ENCODE results near the gene PARD6A. TPM values are rescaled to one million over a fixed set of nuclear protein-coding genes. Genes with fewer than 3 reads are reported as not detected.
A peak's percentile ranks its signal among the peaks of the same experiment; 100 is the strongest.

PARD6A gene
- total and polyA plus RNA-seq, 2 of the 13 experiments (the other 11 are each of a cell fraction or from before 2014, with no cell fraction given) = 3.5 to 4.3 TPM

DNA sequence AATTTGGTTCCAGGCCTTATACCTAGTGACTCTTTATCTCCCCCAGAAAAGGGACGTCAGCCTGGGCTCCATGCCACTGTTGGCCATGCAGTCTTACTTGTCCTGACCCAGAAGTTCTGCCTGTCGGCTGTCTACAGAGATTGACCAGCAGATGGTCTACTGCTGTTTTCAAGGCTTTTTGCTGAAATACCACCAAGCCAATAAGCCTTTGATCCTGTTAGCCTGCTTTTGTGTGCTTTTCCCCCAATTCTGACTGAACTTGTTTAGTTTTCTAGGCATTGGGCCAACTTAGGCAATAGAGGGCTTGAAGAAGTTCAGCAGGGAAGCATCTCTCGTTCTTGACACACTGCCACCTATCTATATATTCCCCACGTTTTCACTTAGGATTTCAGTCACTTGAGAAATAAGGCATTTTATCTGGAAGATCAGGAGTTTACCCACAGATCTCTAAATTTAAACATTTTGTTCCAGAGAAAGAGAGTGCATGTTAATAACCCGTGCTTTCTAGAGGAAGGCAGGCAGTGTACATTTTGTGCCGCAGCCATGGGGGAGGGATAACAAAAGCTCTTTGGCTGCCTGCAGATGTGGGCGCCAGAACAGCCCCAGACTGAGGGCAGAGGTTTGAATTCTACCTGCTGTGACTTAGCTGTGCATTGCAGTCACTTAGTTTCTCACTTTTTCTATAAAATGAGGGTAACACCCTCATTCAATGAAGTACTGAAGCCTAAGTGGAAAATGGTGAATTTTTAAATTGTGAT lies 28.2 kb upstream of the PARD6A start (continued):
- TF ChIP-seq, protein P1, sequence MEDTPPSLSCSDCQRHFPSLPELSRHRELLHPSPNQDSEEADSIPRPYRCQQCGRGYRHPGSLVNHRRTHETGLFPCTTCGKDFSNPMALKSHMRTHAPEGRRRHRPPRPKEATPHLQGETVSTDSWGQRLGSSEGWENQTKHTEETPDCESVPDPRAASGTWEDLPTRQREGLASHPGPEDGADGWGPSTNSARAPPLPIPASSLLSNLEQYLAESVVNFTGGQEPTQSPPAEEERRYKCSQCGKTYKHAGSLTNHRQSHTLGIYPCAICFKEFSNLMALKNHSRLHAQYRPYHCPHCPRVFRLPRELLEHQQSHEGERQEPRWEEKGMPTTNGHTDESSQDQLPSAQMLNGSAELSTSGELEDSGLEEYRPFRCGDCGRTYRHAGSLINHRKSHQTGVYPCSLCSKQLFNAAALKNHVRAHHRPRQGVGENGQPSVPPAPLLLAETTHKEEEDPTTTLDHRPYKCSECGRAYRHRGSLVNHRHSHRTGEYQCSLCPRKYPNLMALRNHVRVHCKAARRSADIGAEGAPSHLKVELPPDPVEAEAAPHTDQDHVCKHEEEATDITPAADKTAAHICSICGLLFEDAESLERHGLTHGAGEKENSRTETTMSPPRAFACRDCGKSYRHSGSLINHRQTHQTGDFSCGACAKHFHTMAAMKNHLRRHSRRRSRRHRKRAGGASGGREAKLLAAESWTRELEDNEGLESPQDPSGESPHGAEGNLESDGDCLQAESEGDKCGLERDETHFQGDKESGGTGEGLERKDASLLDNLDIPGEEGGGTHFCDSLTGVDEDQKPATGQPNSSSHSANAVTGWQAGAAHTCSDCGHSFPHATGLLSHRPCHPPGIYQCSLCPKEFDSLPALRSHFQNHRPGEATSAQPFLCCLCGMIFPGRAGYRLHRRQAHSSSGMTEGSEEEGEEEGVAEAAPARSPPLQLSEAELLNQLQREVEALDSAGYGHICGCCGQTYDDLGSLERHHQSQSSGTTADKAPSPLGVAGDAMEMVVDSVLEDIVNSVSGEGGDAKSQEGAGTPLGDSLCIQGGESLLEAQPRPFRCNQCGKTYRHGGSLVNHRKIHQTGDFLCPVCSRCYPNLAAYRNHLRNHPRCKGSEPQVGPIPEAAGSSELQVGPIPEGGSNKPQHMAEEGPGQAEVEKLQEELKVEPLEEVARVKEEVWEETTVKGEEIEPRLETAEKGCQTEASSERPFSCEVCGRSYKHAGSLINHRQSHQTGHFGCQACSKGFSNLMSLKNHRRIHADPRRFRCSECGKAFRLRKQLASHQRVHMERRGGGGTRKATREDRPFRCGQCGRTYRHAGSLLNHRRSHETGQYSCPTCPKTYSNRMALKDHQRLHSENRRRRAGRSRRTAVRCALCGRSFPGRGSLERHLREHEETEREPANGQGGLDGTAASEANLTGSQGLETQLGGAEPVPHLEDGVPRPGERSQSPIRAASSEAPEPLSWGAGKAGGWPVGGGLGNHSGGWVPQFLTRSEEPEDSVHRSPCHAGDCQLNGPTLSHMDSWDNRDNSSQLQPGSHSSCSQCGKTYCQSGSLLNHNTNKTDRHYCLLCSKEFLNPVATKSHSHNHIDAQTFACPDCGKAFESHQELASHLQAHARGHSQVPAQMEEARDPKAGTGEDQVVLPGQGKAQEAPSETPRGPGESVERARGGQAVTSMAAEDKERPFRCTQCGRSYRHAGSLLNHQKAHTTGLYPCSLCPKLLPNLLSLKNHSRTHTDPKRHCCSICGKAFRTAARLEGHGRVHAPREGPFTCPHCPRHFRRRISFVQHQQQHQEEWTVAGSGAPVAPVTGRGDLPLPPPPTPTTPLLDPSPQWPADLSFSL (CRISPR knock-in tag; IDR thresholded peaks at IDR 0.05) = no peak
- TF ChIP-seq ZNF274 (CRISPR knock-in tag; IDR thresholded peaks at IDR 0.05) = no peak
- peak; percentile 59 for TF ChIP-seq GATAD2A (CRISPR knock-in tag; IDR thresholded peaks at IDR 0.05)
- 0 out of 2 replicates have a peak, but pooled peaks have one; percentile 64 for TF ChIP-seq TARDBP (CRISPR knock-in tag; IDR thresholded peaks at IDR 0.05)
- TF ChIP-seq, protein P2, sequence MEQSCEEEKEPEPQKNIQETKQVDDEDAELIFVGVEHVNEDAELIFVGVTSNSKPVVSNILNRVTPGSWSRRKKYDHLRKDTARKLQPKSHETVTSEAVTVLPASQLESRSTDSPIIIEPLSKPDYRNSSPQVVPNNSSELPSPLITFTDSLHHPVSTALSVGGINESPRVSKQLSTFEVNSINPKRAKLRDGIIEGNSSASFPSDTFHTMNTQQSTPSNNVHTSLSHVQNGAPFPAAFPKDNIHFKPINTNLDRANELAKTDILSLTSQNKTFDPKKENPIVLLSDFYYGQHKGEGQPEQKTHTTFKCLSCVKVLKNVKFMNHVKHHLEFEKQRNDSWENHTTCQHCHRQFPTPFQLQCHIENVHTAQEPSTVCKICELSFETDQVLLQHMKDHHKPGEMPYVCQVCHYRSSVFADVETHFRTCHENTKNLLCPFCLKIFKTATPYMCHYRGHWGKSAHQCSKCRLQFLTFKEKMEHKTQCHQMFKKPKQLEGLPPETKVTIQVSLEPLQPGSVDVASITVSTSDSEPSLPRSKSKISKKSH (CRISPR knock-in tag; IDR thresholded peaks at IDR 0.05; ENCODE audit: borderline replicate concordance) = no peak
- TF ChIP-seq, protein P3, sequence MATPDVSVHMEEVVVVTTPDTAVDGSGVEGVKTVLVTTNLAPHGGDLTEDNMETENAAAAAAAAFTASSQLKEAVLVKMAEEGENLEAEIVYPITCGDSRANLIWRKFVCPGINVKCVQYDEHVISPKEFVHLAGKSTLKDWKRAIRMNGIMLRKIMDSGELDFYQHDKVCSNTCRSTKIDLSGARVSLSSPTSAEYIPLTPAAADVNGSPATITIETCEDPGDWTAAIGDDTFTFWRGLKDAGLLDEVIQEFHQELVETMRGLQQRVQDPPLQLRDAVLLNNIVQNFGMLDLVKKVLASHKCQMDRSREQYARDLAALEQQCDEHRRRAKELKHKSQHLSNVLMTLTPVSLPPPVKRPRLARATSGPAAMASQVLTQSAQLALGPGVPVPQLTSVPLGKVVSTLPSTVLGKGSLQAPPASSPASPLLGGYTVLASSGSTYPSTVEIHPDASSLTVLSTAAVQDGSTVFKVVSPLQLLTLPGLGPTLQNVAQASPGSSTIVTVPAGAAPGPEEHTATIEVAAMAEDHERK (CRISPR knock-in tag; IDR thresholded peaks at IDR 0.05; ENCODE audit: low read depth) = no peak
- no peak for TF ChIP-seq ZNF83 (CRISPR knock-in tag; IDR thresholded peaks at IDR 0.05; ENCODE audit: borderline replicate concordance)
- peak; percentile 64 for TF ChIP-seq XRCC5 (optimal IDR thresholded peaks at IDR 0.05; ENCODE audit: low read length)
- no peak for TF ChIP-seq PRPF4 (IDR thresholded peaks at IDR 0.05; ENCODE audit: low read depth, low read length, poor library complexity, severe bottlenecking)
- TF ChIP-seq STAT5B (CRISPR knock-in tag; IDR thresholded peaks at IDR 0.05) = no peak
- TF ChIP-seq, protein P4, sequence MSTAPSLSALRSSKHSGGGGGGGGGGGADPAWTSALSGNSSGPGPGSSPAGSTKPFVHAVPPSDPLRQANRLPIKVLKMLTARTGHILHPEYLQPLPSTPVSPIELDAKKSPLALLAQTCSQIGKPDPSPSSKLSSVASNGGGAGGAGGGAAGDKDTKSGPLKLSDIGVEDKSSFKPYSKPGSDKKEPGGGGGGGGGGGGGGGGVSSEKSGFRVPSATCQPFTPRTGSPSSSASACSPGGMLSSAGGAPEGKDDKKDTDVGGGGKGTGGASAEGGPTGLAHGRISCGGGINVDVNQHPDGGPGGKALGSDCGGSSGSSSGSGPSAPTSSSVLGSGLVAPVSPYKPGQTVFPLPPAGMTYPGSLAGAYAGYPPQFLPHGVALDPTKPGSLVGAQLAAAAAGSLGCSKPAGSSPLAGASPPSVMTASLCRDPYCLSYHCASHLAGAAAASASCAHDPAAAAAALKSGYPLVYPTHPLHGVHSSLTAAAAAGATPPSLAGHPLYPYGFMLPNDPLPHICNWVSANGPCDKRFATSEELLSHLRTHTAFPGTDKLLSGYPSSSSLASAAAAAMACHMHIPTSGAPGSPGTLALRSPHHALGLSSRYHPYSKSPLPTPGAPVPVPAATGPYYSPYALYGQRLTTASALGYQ (CRISPR knock-in tag; IDR thresholded peaks at IDR 0.05) = no peak
- TF ChIP-seq, protein P5, sequence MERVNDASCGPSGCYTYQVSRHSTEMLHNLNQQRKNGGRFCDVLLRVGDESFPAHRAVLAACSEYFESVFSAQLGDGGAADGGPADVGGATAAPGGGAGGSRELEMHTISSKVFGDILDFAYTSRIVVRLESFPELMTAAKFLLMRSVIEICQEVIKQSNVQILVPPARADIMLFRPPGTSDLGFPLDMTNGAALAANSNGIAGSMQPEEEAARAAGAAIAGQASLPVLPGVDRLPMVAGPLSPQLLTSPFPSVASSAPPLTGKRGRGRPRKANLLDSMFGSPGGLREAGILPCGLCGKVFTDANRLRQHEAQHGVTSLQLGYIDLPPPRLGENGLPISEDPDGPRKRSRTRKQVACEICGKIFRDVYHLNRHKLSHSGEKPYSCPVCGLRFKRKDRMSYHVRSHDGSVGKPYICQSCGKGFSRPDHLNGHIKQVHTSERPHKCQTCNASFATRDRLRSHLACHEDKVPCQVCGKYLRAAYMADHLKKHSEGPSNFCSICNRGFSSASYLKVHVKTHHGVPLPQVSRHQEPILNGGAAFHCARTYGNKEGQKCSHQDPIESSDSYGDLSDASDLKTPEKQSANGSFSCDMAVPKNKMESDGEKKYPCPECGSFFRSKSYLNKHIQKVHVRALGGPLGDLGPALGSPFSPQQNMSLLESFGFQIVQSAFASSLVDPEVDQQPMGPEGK (CRISPR knock-in tag; IDR thresholded peaks at IDR 0.05) = peak; percentile 67
- TF ChIP-seq ZNF331 (CRISPR knock-in tag; IDR thresholded peaks at IDR 0.05) = peak; percentile 77
- TF ChIP-seq MIER2 (CRISPR knock-in tag; IDR thresholded peaks at IDR 0.05) = 0 out of 2 replicates have a peak, but pooled peaks have one; percentile 11

All from HepG2 (cell line).